SU-DHL-6 (cell line): ENCODE measurements around the gene COL23A1.

ENCODE experiments used
- H2AFZ ChIP-seq: fragments of 200-600 bp; sonication (generic); 2 replicates; pipeline ENCODE4 v1.6.1; 2014; ENCODE audit warnings: low read depth, mild to moderate bottlenecking, moderate library complexity, mixed read lengths, antibody characterized with exemption, low read length; ENCODE audit not compliant: severe bottlenecking
- H3F3A ChIP-seq: fragments of 200-600 bp; shearing (Covaris generic); 2 replicates; pipeline ENCODE4 v1.6.0; 2016; ENCODE audit warnings: antibody characterized with exemption, mild to moderate bottlenecking; ENCODE audit not compliant: insufficient read depth
- H3K27ac ChIP-seq: fragments of 200-600 bp; sonication (generic); 2 replicates; pipeline ENCODE4 v1.5.1; 2016; ENCODE audit warnings: low read depth, mild to moderate bottlenecking, low read length, moderate library complexity, mixed read lengths
- H3K27me3 ChIP-seq: fragments of 200-600 bp; sonication (generic), shearing (Covaris generic); 2 replicates; pipeline ENCODE4 v1.6.0; 2014; ENCODE audit warnings: mild to moderate bottlenecking, low read length
- H3K36me3 ChIP-seq: fragments of 200-600 bp; sonication (generic); 2 replicates; pipeline ENCODE4 v1.6.1; 2014; ENCODE audit warnings: mild to moderate bottlenecking, low read length, mixed read lengths
- H3K4me2 ChIP-seq: fragments of 300-600, 200-600 bp; shearing (Covaris generic), sonication (generic); 2 replicates; pipeline ENCODE4 v1.6.0; 2014; ENCODE audit warnings: low read length, low read depth, mild to moderate bottlenecking; ENCODE audit not compliant: poor library complexity, severe bottlenecking
- H3K4me3 ChIP-seq: fragments of 200-600 bp; sonication (generic); 2 replicates; pipeline ENCODE4 v1.5.1; 2014; ENCODE audit warnings: antibody characterized with exemption, low read length, mild to moderate bottlenecking, mixed read lengths; ENCODE audit not compliant: insufficient read depth, poor library complexity, severe bottlenecking
- H3K79me2 ChIP-seq: fragments of 200-600 bp; sonication (generic); 2 replicates; pipeline ENCODE4 v1.6.1; 2014; ENCODE audit warnings: mild to moderate bottlenecking, low read length, moderate library complexity; ENCODE audit not compliant: insufficient read depth
- H3K9ac ChIP-seq: fragments of 200-600 bp; sonication (generic); 2 replicates; pipeline ENCODE4 v1.7.0; 2014; ENCODE audit warnings: mild to moderate bottlenecking, low read length
- H3K9me2 ChIP-seq: fragments of 200-600 bp; sonication (generic); replicated peaks from 2 replicates; pipeline ENCODE4 v1.6.1; 2014; ENCODE audit warnings: low read length; ENCODE audit not compliant: insufficient read depth
- H3K9me3 ChIP-seq: fragments of 200-600 bp; sonication (generic); 2 replicates; pipeline ENCODE4 v1.6.1; 2014; ENCODE audit warnings: low read length, mixed read lengths; ENCODE audit not compliant: insufficient read depth
- H4K20me1 ChIP-seq: fragments of 200-600 bp; sonication (generic); 2 replicates; pipeline ENCODE4 v1.6.1; 2014; ENCODE audit warnings: low read depth, mild to moderate bottlenecking, antibody characterized with exemption, low read length, moderate library complexity, mixed read lengths
- CTCF ChIP-seq: fragments of 200-600 bp; sonication (generic); IDR thresholded peaks from one replicate; pipeline ENCODE4 v1.5.1; 2017; ENCODE audit warnings: antibody characterized with exemption, mild to moderate bottlenecking, low read length, moderate library complexity; ENCODE audit not compliant: insufficient read depth, poor library complexity, severe bottlenecking
- EZH2phosphoT487 ChIP-seq: fragments of 200-600 bp; sonication (generic), shearing (Covaris generic); conservative IDR thresholded peaks from 2 replicates; pipeline ENCODE4 v1.6.1; 2018; ENCODE audit warnings: mild to moderate bottlenecking, antibody characterized with exemption, low read length, moderate library complexity, mixed read lengths

Gene COL23A1

GRCh38 chr5:178495706-178496105 lies 94.5 kb downstream of the COL23A1 start:
- H3K9ac ChIP-seq: no peak overlapping the region
- TF ChIP-seq EZH2phosphoT487: no peak
- TF ChIP-seq CTCF: no peak
- no peak overlapping the region for H3K27ac ChIP-seq

GRCh38 chr5:178492278-178492677 lies 97.9 kb downstream of the COL23A1 start:
- Histone ChIP-seq H3K4me2 (no peak overlapping the region), H3K36me3 (no peaks in the 10 kb centered on the region), H3K27me3 (no peaks in the 10 kb centered on the region), H3K9me3 (no peaks in the 10 kb centered on the region), H3K27ac (no peak overlapping the region), H3F3A (no peaks in the 10 kb centered on the region), H3K4me3 (no peak overlapping the region), H3K9me2 (no peaks in the 10 kb centered on the region), H3K79me2 (no peaks in the 10 kb centered on the region), H4K20me1 (no peaks in the 10 kb centered on the region), H2AFZ (no peak overlapping the region), H3K9ac (no peak overlapping the region)
- no peak for TF ChIP-seq EZH2phosphoT487
- no peak for TF ChIP-seq CTCF

More at GRCh38 chr5:178495706-178496105, 94.5 kb downstream of the COL23A1 start:
- no peaks in the 10 kb centered on the region for H3K9me3 ChIP-seq
- no peak overlapping the region for H3K4me2 ChIP-seq
- H3F3A ChIP-seq: no peaks in the 10 kb centered on the region
- no peaks in the 10 kb centered on the region for H3K36me3 ChIP-seq
- H2AFZ ChIP-seq: no peak overlapping the region
- no peaks in the 10 kb centered on the region for H3K27me3 ChIP-seq
- H3K79me2 ChIP-seq: no peaks in the 10 kb centered on the region
- no peaks in the 10 kb centered on the region for H3K9me2 ChIP-seq
- no peaks in the 10 kb centered on the region for H4K20me1 ChIP-seq
- no peak overlapping the region for H3K4me3 ChIP-seq

- TF ChIP-seq CTCF (no peak), EZH2phosphoT487 (no peak)
- no peak overlapping the region for H3K9ac ChIP-seq
- H3K27ac ChIP-seq: no peak overlapping the region
- H3F3A ChIP-seq: no peaks in the 10 kb centered on the region
- H2AFZ ChIP-seq: no peak overlapping the region
- no peak overlapping the region for H3K4me3 ChIP-seq
- H3K79me2 ChIP-seq: no peaks in the 10 kb centered on the region
- no peaks in the 10 kb centered on the region for H3K9me3 ChIP-seq
- no peaks in the 10 kb centered on the region for H3K36me3 ChIP-seq
- no peaks in the 10 kb centered on the region for H3K9me2 ChIP-seq
- H3K27me3 ChIP-seq: no peaks in the 10 kb centered on the region
- no peak overlapping the region for H3K4me2 ChIP-seq
- H4K20me1 ChIP-seq: no peaks in the 10 kb centered on the region
These were observed 99.1 kb downstream of the COL23A1 start for GRCh38 chr5:178490935-178491652.
